WI38 (cell line): ENCODE data around the gene SPATA31C1.
"Not testable (repeated sequence)": the region's sequence is repeated elsewhere in the genome, so short reads cannot be mapped to it uniquely, and the experiment has no call there.

Source experiments
- H3K4me3 ChIP-seq: 2 replicates; pipeline ENCODE4 v1.5.1; 2011; ENCODE audit warnings: low read depth, mild to moderate bottlenecking, control low read depth, low read length
- TF ChIP-seq, protein P1 (sequence below): IDR thresholded peaks from 2 replicates; pipeline ENCODE4 v1.5.1; 2012; ENCODE audit warnings: low read depth, mild to moderate bottlenecking, control low read depth, low read length

SPATA31C1 gene

DNA sequence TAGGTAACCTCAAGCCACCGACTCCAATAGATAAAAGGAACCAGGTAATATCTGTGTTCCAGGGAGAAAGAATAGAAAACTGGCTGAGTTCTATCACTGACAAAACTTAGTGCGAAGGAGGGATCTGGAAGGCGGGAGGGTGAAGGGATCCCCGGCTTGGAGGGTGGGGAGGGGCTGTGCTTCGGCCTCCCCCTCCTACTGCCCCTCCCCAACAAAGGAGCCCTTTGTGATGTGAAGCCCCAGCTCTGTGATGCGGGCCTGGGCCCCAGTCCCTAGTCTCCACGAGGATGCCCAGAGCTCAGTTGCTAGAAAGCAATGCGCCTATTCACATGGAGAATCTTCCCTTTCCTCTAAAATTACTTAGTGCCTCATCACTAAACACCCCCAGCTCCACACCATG, at the start of gene SPATA31C1:
Gene SPATA31C1, plus strand, starts transcription at position 301 of the 400 bp plus-strand sequence.
- not testable (repeated sequence) for H3K4me3 ChIP-seq

DNA sequence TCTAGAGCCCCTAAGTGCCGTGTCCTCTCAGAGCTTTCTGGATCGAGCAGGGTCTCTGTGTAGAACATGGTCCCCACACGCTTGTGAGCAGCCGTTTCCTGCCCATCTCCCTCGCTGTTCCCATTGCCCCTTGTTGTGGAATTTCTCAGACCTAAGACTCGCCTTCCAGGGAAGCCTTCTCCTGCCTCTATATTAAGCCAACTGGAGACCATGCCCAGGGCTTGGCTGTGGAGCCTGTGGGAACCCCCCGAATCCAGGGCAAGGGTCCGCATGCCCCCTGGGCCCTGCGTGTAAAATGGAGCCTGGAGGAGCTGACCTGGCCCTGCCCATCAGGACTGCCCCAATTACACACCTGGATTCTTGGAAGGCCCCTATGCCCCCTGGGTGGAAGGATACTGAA, 49.6 kb upstream of the SPATA31C1 start:
- TF ChIP-seq, protein P1, sequence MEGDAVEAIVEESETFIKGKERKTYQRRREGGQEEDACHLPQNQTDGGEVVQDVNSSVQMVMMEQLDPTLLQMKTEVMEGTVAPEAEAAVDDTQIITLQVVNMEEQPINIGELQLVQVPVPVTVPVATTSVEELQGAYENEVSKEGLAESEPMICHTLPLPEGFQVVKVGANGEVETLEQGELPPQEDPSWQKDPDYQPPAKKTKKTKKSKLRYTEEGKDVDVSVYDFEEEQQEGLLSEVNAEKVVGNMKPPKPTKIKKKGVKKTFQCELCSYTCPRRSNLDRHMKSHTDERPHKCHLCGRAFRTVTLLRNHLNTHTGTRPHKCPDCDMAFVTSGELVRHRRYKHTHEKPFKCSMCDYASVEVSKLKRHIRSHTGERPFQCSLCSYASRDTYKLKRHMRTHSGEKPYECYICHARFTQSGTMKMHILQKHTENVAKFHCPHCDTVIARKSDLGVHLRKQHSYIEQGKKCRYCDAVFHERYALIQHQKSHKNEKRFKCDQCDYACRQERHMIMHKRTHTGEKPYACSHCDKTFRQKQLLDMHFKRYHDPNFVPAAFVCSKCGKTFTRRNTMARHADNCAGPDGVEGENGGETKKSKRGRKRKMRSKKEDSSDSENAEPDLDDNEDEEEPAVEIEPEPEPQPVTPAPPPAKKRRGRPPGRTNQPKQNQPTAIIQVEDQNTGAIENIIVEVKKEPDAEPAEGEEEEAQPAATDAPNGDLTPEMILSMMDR, result no peak

DNA sequence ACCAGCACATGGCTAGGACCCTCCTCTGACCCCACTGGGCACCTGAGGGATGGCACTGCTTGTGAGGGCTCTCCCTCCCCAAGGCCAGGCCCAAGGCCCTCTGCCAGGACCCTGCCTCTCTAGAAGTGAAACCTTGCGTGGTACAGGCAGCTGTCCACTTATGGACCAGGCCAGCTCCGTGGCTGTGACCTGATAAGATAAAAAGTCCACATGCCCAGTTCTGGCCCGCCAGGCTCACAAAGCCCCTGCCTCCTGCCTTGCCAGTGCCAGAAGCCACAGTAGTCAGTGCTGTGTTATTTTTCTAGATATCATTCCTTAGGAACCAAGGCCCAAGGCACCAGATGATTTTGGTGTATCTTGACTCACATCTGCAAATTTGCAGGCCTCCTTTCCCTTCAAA, 49.1 kb upstream of the SPATA31C1 start:
- no peak overlapping the region for H3K4me3 ChIP-seq

More for the DNA sequence above, 49.6 kb upstream of the SPATA31C1 start:
- H3K4me3 ChIP-seq, result no peak overlapping the region

DNA sequence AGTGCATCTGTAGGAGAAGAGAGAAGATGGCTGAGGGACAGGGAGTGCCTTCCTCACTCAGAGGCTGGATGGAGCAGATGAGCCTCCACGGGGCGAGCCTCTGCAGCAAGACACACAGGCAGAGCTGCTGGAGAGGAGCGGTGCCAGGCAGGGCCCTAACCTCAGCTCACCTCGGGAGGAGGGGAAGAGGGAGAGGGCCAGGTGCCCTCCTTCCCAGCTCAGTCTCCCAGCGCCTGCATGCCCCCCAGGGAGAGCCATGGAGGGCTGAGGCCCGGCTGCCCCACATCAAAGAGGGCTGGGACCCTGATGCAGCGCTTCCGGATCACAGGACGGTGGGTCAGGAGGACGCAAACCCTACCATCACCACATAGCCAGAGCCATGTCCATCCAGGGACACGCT, 48.7 kb upstream of the SPATA31C1 start:
- TF ChIP-seq, protein P1, result no peak
- H3K4me3 ChIP-seq, result no peak overlapping the region

More for the DNA sequence above, 49.1 kb upstream of the SPATA31C1 start:
- TF ChIP-seq, protein P1, result no peak

GRCh38 chr9:87871425-87872078, 46.2 kb upstream of the SPATA31C1 start:
- TF ChIP-seq, protein P1, result no peak
- no peak overlapping the region for H3K4me3 ChIP-seq

GRCh38 chr9:87872079-87872624, 45.6 kb upstream of the SPATA31C1 start:
- TF ChIP-seq, protein P1, result no peak
- H3K4me3 ChIP-seq, result no peak overlapping the region

DNA sequence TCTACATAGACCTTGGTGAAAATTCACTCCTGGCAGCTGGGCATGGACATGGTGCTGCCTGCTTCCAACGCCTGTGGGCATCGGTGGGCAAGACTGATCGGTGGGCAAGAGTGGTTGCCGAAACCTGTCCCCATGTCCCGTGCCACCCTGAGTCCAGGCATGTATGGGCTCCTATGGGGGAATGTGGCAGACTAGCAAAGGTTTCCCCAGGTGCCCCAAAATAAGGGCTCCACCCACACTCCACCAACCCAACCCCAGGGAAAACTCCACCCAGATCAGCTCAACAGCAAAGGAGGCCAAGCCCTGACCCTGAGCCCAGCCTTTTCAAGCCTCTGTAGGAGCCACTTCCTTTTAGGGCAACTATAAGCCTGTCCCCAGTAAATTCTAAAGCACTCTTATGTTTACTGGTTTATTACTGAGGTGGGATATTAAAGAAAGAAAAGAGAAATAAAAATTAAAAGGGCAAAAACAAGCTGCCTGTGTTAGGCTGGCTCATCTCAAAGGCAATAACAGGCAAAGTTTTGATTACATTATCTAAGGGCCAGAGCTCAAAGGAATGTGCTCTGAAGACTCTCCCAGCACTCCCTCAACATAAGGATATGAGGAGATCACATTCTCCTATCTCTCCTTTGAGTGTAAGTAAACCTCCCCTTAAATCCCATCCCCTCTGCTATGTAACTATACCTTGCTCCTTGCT, 44.0 kb upstream of the SPATA31C1 start:
- TF ChIP-seq, protein P1, result no peak
- no peak overlapping the region for H3K4me3 ChIP-seq
